Prostate gland (tissue), 2 donors: ENCODE measurements around the gene ZFR. TPM values are rescaled to one million over a fixed set of nuclear protein-coding genes. Genes with fewer than 3 reads are reported as not detected.

ENCODE experiments used
- DNase-seq: peaks from one replicate; pipeline ENCODE4 v3.0.0-alpha.2; 2019; ENCODE audit warnings: low spot score
- H3K27ac ChIP-seq, 2 donors: fragments of 200-600 bp; sonication (generic); 2 replicates each; pipeline ENCODE4 v1.5.1; 2017 to 2019
- H3K27me3 ChIP-seq: fragments of 200-600 bp; sonication (generic); replicated peaks from 2 replicates; pipeline ENCODE4 v1.5.1; 2019; ENCODE audit not compliant: insufficient read depth
- H3K36me3 ChIP-seq, 2 donors: fragments of 200-600 bp; sonication (generic); 1 replicate in 1 of 2; 2 replicates in 1 of 2; pipeline versions ENCODE4 v1.5.1 to v1.8.1; 2017 to 2019
- H3K4me1 ChIP-seq: fragments of 200-600 bp; sonication (generic); replicated peaks from 2 replicates; pipeline ENCODE4 v1.5.1; 2019
- H3K4me3 ChIP-seq, 2 donors: fragments of 200-600 bp; sonication (generic); 2 replicates each; pipeline ENCODE4 v1.5.1; 2017 to 2019
- H3K9me3 ChIP-seq: fragments of 200-600 bp; sonication (generic); 2 replicates; pipeline ENCODE4 v1.5.1; 2017
- POLR2A ChIP-seq: fragments of 450-650 bp; IDR thresholded peaks from one replicate; pipeline ENCODE4 v1.6.1; 2016; ENCODE audit warnings: antibody characterized with exemption, mild to moderate bottlenecking
- POLR2AphosphoS5 ChIP-seq: sonication (generic); formaldehyde crosslinking; IDR thresholded peaks from one replicate; pipeline ENCODE4 v1.6.1; 2017; ENCODE audit warnings: antibody characterized with exemption
- WGBS: methylation state at CpG from one replicate; pipeline ENCODE4 v1.1.5; 2018; 5-methylcytosine and 5-hydroxymethylcytosine counted together
- intact Hi-C: fragments of 100-400 bp; cut with DNase I; formaldehyde crosslinking; loops from one replicate; pipeline ENCODE4 v1.14.2; 2022
- total RNA-seq, 2 donors: library from RNA; depleted of rRNA; stranded (reverse); fragments of >200 nt; gene quantifications; one replicate each; pipeline ENCODE4 v1.1.0, GENCODE V29; 2016
- TF ChIP-seq, protein P1 (sequence below), 4 experiments: fragments of 200-600 bp in 2 of 4; fragments of 450-650 bp in 2 of 4; sonication (generic) in 2 of 4; IDR thresholded peaks; 1 replicate in 3 of 4; 2 replicates in 1 of 4; pipeline ENCODE4 v1.5.1; 2016 to 2019; ENCODE audit warnings: antibody characterized with exemption in 4 of 4, mild to moderate bottlenecking in 2 of 4, moderate library complexity in 2 of 4

The ZFR gene
- total RNA-seq, 2 donors from 2014 or later: 69.0 to 73.7 TPM

DNA sequence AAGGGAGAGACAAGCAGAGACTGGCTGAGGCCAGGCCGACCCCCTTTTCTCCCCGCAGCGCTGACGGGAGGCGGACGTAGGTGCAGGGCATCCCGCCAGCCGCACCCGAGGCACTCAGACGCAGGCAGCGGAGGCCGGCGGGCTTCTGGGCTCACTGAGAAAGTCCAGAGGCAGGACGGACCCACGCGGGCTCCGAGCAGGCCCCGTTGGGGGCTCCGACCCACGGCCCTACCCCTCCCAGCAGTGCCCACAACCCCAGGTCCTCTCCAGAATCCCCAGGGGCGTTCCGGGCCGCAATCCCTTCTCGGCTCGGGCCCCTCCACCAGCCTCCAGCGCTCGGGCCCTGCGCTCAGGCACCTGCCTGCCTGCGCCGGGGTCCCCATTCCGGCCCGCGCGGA is 132.3 kb downstream of the ZFR start:
- intact Hi-C loops: loop anchor here (5.0 to 10.0 kb wide), 3 partner anchors 80 to 217 kb away; partner anchors contain the start of gene GOLPH3

DNA sequence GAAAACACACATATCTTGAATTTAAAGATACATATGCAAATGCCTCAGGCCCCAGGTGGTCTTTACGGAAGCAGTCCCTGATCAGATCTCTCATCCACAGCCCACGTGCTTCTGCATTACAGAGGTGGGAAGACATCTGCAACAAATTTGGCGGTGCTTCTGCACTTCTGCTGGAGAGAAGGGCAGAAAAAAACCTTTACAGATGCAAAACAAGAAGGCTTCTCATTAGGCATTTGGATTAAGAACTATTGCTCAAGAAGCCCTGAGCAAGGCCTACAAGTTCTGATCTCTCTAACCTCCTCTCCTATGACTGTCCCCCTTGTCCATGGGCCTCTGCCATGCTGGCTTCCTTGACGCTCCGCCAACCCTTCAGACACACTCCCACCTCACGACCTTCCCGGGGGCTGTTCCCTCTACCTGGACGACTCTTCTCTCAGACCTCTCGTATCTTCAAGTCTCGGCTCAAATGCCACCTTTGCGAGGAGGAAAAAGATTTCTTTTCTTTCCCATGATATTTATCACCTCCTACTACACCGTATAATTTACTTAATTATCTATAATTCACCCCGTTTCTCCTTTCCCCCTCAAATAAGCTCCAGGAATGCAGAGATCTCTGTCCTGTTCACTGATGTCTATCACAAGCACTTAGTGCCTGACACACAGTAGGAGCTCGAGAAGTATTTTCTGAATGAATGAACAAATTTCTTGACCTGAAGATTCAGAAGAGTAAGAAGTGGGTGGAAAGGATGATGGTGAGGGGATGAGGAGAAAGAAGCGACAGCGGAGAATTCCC is 132.9 kb downstream of the ZFR start:
- intact Hi-C loops: loop anchor here (5.0 to 10.0 kb wide), 3 partner anchors 79 to 217 kb away; partner anchors contain the start of gene GOLPH3
- TF ChIP-seq, protein P1, sequence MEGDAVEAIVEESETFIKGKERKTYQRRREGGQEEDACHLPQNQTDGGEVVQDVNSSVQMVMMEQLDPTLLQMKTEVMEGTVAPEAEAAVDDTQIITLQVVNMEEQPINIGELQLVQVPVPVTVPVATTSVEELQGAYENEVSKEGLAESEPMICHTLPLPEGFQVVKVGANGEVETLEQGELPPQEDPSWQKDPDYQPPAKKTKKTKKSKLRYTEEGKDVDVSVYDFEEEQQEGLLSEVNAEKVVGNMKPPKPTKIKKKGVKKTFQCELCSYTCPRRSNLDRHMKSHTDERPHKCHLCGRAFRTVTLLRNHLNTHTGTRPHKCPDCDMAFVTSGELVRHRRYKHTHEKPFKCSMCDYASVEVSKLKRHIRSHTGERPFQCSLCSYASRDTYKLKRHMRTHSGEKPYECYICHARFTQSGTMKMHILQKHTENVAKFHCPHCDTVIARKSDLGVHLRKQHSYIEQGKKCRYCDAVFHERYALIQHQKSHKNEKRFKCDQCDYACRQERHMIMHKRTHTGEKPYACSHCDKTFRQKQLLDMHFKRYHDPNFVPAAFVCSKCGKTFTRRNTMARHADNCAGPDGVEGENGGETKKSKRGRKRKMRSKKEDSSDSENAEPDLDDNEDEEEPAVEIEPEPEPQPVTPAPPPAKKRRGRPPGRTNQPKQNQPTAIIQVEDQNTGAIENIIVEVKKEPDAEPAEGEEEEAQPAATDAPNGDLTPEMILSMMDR (IDR thresholded peaks at IDR 0.05): no peak
- TF ChIP-seq POLR2A (no peak), POLR2AphosphoS5 (no peak)
- Histone ChIP-seq H3K27me3 (no peaks in the 10 kb centered on the region), H3K27ac (peak overlapping the region; percentile 98 to 99), H3K4me3 (peak overlapping the region; percentile 96 to 98), H3K9me3 (no peaks in the 10 kb centered on the region), H3K4me1 (peaks cover 3% of the 10 kb centered on the region), H3K36me3 (no peaks in the 10 kb centered on the region)
- DNase-seq: no peak
- WGBS: 24% methylated on average over 16 of the region's 16 CpGs

More for the DNA sequence above, 132.3 kb downstream of the ZFR start:
- H3K27ac ChIP-seq: peak overlapping the region; percentile 98 to 99
- WGBS: 0% methylated on average over 34 of the region's 34 CpGs
- H3K36me3 ChIP-seq: no peaks in the 10 kb centered on the region
- no peaks in the 10 kb centered on the region for H3K27me3 ChIP-seq
- peak overlapping the region; percentile 96 to 98 for H3K4me3 ChIP-seq
- H3K9me3 ChIP-seq: no peaks in the 10 kb centered on the region
- no peaks in the 10 kb centered on the region for H3K4me1 ChIP-seq
- TF ChIP-seq POLR2AphosphoS5 (peak; percentile 44), POLR2A (peak; percentile 45)
- TF ChIP-seq, protein P1 (IDR thresholded peaks at IDR 0.05): no peak
- DNase-seq: peak; percentile 62

DNA sequence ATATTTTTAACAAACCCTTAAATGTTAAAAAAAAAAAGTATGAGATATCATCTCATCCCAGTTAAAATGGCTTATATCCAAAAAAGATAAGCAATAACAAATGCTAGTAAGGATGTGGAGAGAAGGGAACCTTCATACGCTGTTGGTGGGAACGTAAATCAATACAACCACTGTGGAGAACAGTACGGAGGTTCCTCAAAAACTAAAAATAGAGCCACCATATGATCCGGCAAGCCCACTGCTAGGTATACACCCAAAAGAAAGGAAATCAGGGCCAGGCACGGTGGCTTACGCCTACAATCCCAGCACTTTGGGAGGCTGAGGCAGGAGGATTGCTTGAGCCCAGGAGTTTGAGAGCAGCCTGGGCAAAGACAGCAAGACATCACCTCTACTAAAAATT is 134.8 kb downstream of the ZFR start:
- intact Hi-C loops: loop anchor here (5.0 to 10.0 kb wide), 3 partner anchors 77 to 215 kb away; partner anchors contain the start of gene GOLPH3
- no peak for DNase-seq
- Histone ChIP-seq H3K4me1 (peaks cover 4% of the 10 kb centered on the region), H3K27me3 (no peaks in the 10 kb centered on the region), H3K4me3 (no peak overlapping the region), H3K36me3 (no peaks in the 10 kb centered on the region), H3K9me3 (no peaks in the 10 kb centered on the region), H3K27ac (no peak overlapping the region)
- TF ChIP-seq, protein P1 (IDR thresholded peaks at IDR 0.05): no peak
- no peak for TF ChIP-seq POLR2AphosphoS5
- no peak for TF ChIP-seq POLR2A
- 73% methylated on average over 6 of the region's 6 CpGs for WGBS

DNA sequence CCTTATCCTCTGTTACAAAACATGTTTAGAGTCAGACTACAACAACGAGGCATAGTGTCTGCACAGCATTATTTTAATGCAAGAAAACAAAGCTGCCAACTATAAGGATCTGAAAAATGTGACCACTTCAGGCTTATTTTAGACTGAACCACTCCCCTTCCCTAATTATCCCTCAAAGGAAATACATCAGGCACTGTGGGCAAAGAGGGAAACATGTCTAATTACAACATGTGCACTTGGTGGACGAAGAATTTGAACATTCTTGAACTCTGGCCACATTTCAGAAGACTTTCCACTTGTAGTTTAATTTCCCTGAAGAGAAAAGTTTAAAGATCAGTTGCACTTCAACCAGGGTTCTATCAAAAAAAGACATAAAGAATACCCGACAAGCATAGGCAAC is 135.6 kb downstream of the ZFR start:
- Histone ChIP-seq H3K9me3 (no peaks in the 10 kb centered on the region), H3K27me3 (no peaks in the 10 kb centered on the region), H3K36me3 (no peaks in the 10 kb centered on the region), H3K4me1 (peaks cover 4% of the 10 kb centered on the region), H3K27ac (no peak overlapping the region), H3K4me3 (no peak overlapping the region)
- WGBS: 42% methylated on average over 3 of the region's 3 CpGs
- no peak for DNase-seq
- intact Hi-C loops: no loop called here
- no peak for TF ChIP-seq POLR2AphosphoS5

DNA sequence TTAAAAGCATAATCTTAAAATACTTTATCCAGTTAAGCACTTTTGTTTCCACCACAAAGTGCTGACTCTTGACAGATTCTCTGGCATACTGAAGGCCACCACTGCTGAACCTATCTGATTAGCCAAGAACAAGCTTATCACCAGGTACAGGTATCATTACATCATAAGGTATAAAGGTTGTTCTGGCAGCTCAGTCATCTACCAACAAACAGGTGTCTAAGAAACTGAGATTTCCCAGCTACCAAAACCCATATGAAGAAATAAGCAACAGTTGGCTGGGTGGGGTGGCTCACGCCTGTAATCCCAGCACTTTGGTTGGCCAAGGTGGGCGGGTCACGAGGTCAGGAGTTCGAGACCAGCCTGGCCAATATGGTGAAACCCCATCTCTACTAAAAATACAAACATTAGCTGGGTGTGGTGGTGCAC is 136.8 kb downstream of the ZFR start:
- Histone ChIP-seq H3K27ac (no peak overlapping the region), H3K4me1 (peaks cover 4% of the 10 kb centered on the region), H3K4me3 (no peak overlapping the region), H3K9me3 (no peaks in the 10 kb centered on the region), H3K27me3 (no peaks in the 10 kb centered on the region), H3K36me3 (no peaks in the 10 kb centered on the region)
- no peak for DNase-seq
- 98% methylated on average over 4 of the region's 4 CpGs for WGBS
- intact Hi-C loops: no loop called here
- TF ChIP-seq, protein P1 (IDR thresholded peaks at IDR 0.05): no peak
- TF ChIP-seq POLR2AphosphoS5: no peak
- TF ChIP-seq POLR2A: no peak
